Ishikawa (cell line): Measurements from ENCODE around the gene ANKMY1.

Source experiments
- CREB1 ChIP-seq: IDR thresholded peaks from 2 replicates; pipeline ENCODE4 v1.6.1; 2012; ENCODE audit warnings: low read depth
- EGR1 ChIP-seq: IDR thresholded peaks from 2 replicates; pipeline ENCODE4 v1.6.1; 2012
- MAX ChIP-seq: IDR thresholded peaks from 2 replicates; pipeline ENCODE4 v1.6.1; 2012
- REST ChIP-seq: IDR thresholded peaks from 2 replicates; pipeline ENCODE4 v1.6.1; 2012; ENCODE audit warnings: low read depth, mild to moderate bottlenecking
- TCF12 ChIP-seq: IDR thresholded peaks from 2 replicates; pipeline ENCODE4 v1.6.1; 2012; ENCODE audit warnings: low read depth

GRCh38 chr2:240461471-240462072, 96.2 kb downstream of the ANKMY1 start:
- TF ChIP-seq REST: no peak
- no peak for TF ChIP-seq TCF12
- no peak for TF ChIP-seq MAX
- no peak for TF ChIP-seq EGR1
- no peak for TF ChIP-seq CREB1
